T-cell (primary cell): ENCODE results near the gene TGFBR2. TPM values are rescaled to one million over a fixed set of nuclear protein-coding genes. Genes with fewer than 3 reads are reported as not detected.

Experiments used
- ATAC-seq, 4 experiments: fragments of 200-7000 bp in 3 of 4; fragments of 150-1000 bp in 1 of 4; cut with Tn5 transposase; replicated peaks in 1 of 4; 1 replicate in 3 of 4; 2 replicates in 1 of 4; pipeline ENCODE4 v1.10.0; 2021; ENCODE audit warnings: moderate library complexity in 3 of 4, mild to moderate bottlenecking in 2 of 4, moderate number of reproducible peaks in 1 of 4
- CTCF ChIA-PET, 2 donors: fragments of 300-600 bp; sonication (Branson Sonifier 250); formaldehyde crosslinking; loops; one replicate each; lab custom pipeline; 2022; ENCODE audit warnings: antibody characterized with exemption in 2 of 2; lab: Charles Lee
- POLR2A ChIA-PET, 2 donors: fragments of 300-600 bp; sonication (Branson Sonifier 250); formaldehyde crosslinking; loops; one replicate each; lab custom pipeline; 2022; ENCODE audit warnings: antibody characterized with exemption in 2 of 2; lab: Charles Lee
- DNase-seq, 35 experiments: peaks; one replicate each; pipeline versions ENCODE4 v3.0.0 to v3.0.0-alpha.2; 2013 to 2023
- H3K27ac ChIP-seq: one replicate; pipeline ENCODE4 v1.5.1; 2013; ENCODE audit warnings: low read length
- H3K27me3 ChIP-seq, 2 experiments: replicated peaks in 1 of 2; 1 replicate in 1 of 2; 2 replicates in 1 of 2; pipeline versions ENCODE4 v1.6.1 to v1.7.0; 2013; ENCODE audit warnings: low read length in 1 of 2, mixed read lengths in 1 of 2; ENCODE audit not compliant: control insufficient read depth in 2 of 2, insufficient read depth in 2 of 2; ENCODE audit errors: extremely low read depth in 1 of 2
- H3K36me3 ChIP-seq, 2 donors: 1 replicate in 1 of 2; 2 replicates in 1 of 2; pipeline versions ENCODE4 v1.6.1 to v1.7.0; 2013; ENCODE audit warnings: low read length in 1 of 2; ENCODE audit not compliant: control insufficient read depth in 2 of 2, insufficient read depth in 1 of 2; ENCODE audit errors: extremely low read depth in 1 of 2
- H3K4me1 ChIP-seq, 2 experiments: 1 replicate in 1 of 2; 2 replicates in 1 of 2; pipeline versions ENCODE4 v1.6.1 to v1.7.0; 2013; ENCODE audit warnings: low read length in 2 of 2, mixed read lengths in 1 of 2; ENCODE audit not compliant: insufficient read depth in 2 of 2, control insufficient read depth in 1 of 2; ENCODE audit errors: extremely low read depth in 1 of 2
- H3K4me3 ChIP-seq, 2 donors: 1 replicate in 1 of 2; 2 replicates in 1 of 2; pipeline versions ENCODE4 v1.5.1 to v1.7.0; 2013; ENCODE audit warnings: mild to moderate bottlenecking in 2 of 2, low read length in 1 of 2, moderate library complexity in 1 of 2; ENCODE audit not compliant: control insufficient read depth in 1 of 2; ENCODE audit errors: extremely low read depth in 1 of 2
- H3K9me3 ChIP-seq: 2 replicates; pipeline ENCODE4 v1.7.0; 2013
- H3K27ac Mint-ChIP-seq, 2 donors: one replicate each; pipeline ENCODE4 v1.8.0; 2020 to 2021; ENCODE audit warnings: mild to moderate bottlenecking in 2 of 2, mixed read lengths in 2 of 2
- H3K27me3 Mint-ChIP-seq, 2 donors: one replicate each; pipeline ENCODE4 v1.8.0; 2021 to 2022; ENCODE audit warnings: mixed read lengths in 2 of 2
- H3K36me3 Mint-ChIP-seq: one replicate; pipeline ENCODE4 v1.8.0; 2021; ENCODE audit warnings: mixed read lengths
- H3K4me1 Mint-ChIP-seq, 3 donors: one replicate each; pipeline ENCODE4 v1.8.0; 2020 to 2022; ENCODE audit warnings: mixed read lengths in 3 of 3, mild to moderate bottlenecking in 1 of 3
- H3K4me3 Mint-ChIP-seq, 3 donors: one replicate each; pipeline ENCODE4 v1.8.0; 2020 to 2022; ENCODE audit warnings: mild to moderate bottlenecking in 3 of 3, mixed read lengths in 3 of 3, moderate library complexity in 3 of 3
- H3K9me3 Mint-ChIP-seq, 3 donors: one replicate each; pipeline ENCODE4 v1.8.0; 2020 to 2022; ENCODE audit warnings: mixed read lengths in 3 of 3
- WGBS: methylation state at CpG from one replicate; pipeline ENCODE4 v1.1.5; 2013; ENCODE audit warnings: missing lambda C conversion rate; ENCODE audit not compliant: insufficient coverage; 5-methylcytosine and 5-hydroxymethylcytosine counted together
- total RNA-seq, 35 experiments: library from RNA in 6 of 35; stranded (reverse) in 6 of 35; fragments of 120-200 nt in 1 of 35; gene quantifications; one replicate each; pipeline versions ENCODE4 v1.2.1 to v1.2.4 and lab custom pipeline; 2013 to 2026

TGFBR2 gene
- total RNA-seq, 5 donors from 2014 or later (not counting 1 experiment from before 2014, with no cell fraction given), result 114 to 145 (median 127) TPM

- H3K27me3 ChIP-seq, result no peaks in the 10 kb centered on the region
- H3K27me3 Mint-ChIP-seq, result no peaks in the 10 kb centered on the region
- no peaks in the 10 kb centered on the region for H3K9me3 ChIP-seq
- H3K36me3 Mint-ChIP-seq, result peaks cover 51% of the 10 kb centered on the region
- peaks cover 0 to 3% of the 10 kb centered on the region in 2 experiments for H3K4me1 ChIP-seq
- no CpG with 5 or more reads among the region's 4 CpGs for WGBS
- CTCF ChIA-PET, result interaction anchor here in 1 of 2 donors (0.6 kb wide), 1 partner anchor 33 kb away, joined by 3 read pairs; no protein-coding TSS in a partner anchor
- H3K9me3 Mint-ChIP-seq, result peaks cover 0 to 11% (median 0%) of the 10 kb centered on the region in 3 donors
- H3K4me3 ChIP-seq, result no peak overlapping the region
- H3K4me1 Mint-ChIP-seq, result peaks cover 26 to 54% (median 47%) of the 10 kb centered on the region in 3 donors
- DNase-seq (no peak), ATAC-seq (no peak)
- no peak overlapping the region for H3K27ac Mint-ChIP-seq
- no peak overlapping the region for H3K4me3 Mint-ChIP-seq
- H3K36me3 ChIP-seq, result peaks cover 0 to 26% of the 10 kb centered on the region in 2 donors
- POLR2A ChIA-PET, result interaction anchor here in 1 of 2 donors (0.6 kb wide), 1 partner anchor 38 kb away, joined by 4 read pairs; no protein-coding TSS in a partner anchor
- H3K27ac ChIP-seq, result no peak overlapping the region
Measured at GRCh38 chr3:30699927-30700326, 93.5 kb downstream of the TGFBR2 start.

GRCh38 chr3:30700702-30701321 lies 94.4 kb downstream of the TGFBR2 start:
- Mint-ChIP-seq H3K4me1 (peaks cover 23 to 46% (median 40%) of the 10 kb centered on the region in 3 donors), H3K27ac (no peak overlapping the region), H3K9me3 (peaks cover 0 to 11% (median 0%) of the 10 kb centered on the region in 3 donors), H3K4me3 (no peak overlapping the region), H3K36me3 (peaks cover 44% of the 10 kb centered on the region), H3K27me3 (no peaks in the 10 kb centered on the region)
- H3K4me3 ChIP-seq, result no peak overlapping the region
- no peaks in the 10 kb centered on the region for H3K27me3 ChIP-seq
- peaks cover 0 to 3% of the 10 kb centered on the region in 2 experiments for H3K4me1 ChIP-seq
- ChIA-PET CTCF (no interaction called here), POLR2A (no interaction called here)
- WGBS, result 100% methylated on average over 2 of the region's 3 CpGs
- DNase-seq, result no peak
- H3K9me3 ChIP-seq, result no peaks in the 10 kb centered on the region
- H3K27ac ChIP-seq, result no peak overlapping the region
- peaks cover 0 to 18% of the 10 kb centered on the region in 2 donors for H3K36me3 ChIP-seq
- no peak for ATAC-seq

GRCh38 chr3:30702038-30702827 lies 95.8 kb downstream of the TGFBR2 start:
- Mint-ChIP-seq H3K4me3 (no peak overlapping the region), H3K4me1 (peaks cover 14 to 32% (median 28%) of the 10 kb centered on the region in 3 donors), H3K27me3 (no peaks in the 10 kb centered on the region), H3K27ac (peak overlapping the region; percentile 6 to 74), H3K36me3 (peaks cover 39% of the 10 kb centered on the region), H3K9me3 (peaks cover 0 to 15% (median 2%) of the 10 kb centered on the region in 3 donors)
- ATAC-seq (no peak), DNase-seq (no peak)
- H3K4me3 ChIP-seq, result no peak overlapping the region
- ChIA-PET CTCF (no interaction called here), POLR2A (interaction anchor here in 1 of 2 donors (0.7 kb wide), 1 partner anchor 348 kb away, joined by 3 read pairs; no protein-coding TSS in a partner anchor)
- H3K4me1 ChIP-seq, result no peaks in the 10 kb centered on the region
- no peaks in the 10 kb centered on the region for H3K9me3 ChIP-seq
- H3K27me3 ChIP-seq, result no peaks in the 10 kb centered on the region
- H3K36me3 ChIP-seq, result peaks cover 0 to 5% of the 10 kb centered on the region in 2 donors
- no peak overlapping the region for H3K27ac ChIP-seq

GRCh38 chr3:30702828-30703397 lies 96.5 kb downstream of the TGFBR2 start:
- peaks cover 0 to 15% (median 2%) of the 10 kb centered on the region in 3 donors for H3K9me3 Mint-ChIP-seq
- Histone ChIP-seq H3K27me3 (no peaks in the 10 kb centered on the region), H3K4me1 (no peaks in the 10 kb centered on the region), H3K27ac (no peak overlapping the region), H3K36me3 (peaks cover 0 to 5% of the 10 kb centered on the region in 2 donors), H3K4me3 (no peak overlapping the region), H3K9me3 (no peaks in the 10 kb centered on the region)
- H3K4me1 Mint-ChIP-seq, result peaks cover 11 to 26% (median 22%) of the 10 kb centered on the region in 3 donors
- DNase-seq, result no peak
- peaks cover 33% of the 10 kb centered on the region for H3K36me3 Mint-ChIP-seq
- ATAC-seq, result no peak
- H3K4me3 Mint-ChIP-seq, result no peak overlapping the region
- ChIA-PET POLR2A (no interaction called here), CTCF (no interaction called here)
- H3K27me3 Mint-ChIP-seq, result no peaks in the 10 kb centered on the region
- WGBS, result no CpG with 5 or more reads among the region's 2 CpGs
- H3K27ac Mint-ChIP-seq, result peak overlapping the region; percentile 45 to 74

- Mint-ChIP-seq H3K27ac (peak overlapping the region; percentile 3 to 73), H3K9me3 (peaks cover 0 to 15% (median 2%) of the 10 kb centered on the region in 3 donors), H3K4me1 (peaks cover 21 to 40% (median 33%) of the 10 kb centered on the region in 3 donors), H3K36me3 (peaks cover 22% of the 10 kb centered on the region), H3K4me3 (no peak overlapping the region), H3K27me3 (no peaks in the 10 kb centered on the region)
- Histone ChIP-seq H3K4me1 (peaks cover 3 to 4% of the 10 kb centered on the region in 2 experiments), H3K27me3 (no peaks in the 10 kb centered on the region), H3K36me3 (no peaks in the 10 kb centered on the region), H3K4me3 (no peak overlapping the region), H3K9me3 (no peaks in the 10 kb centered on the region), H3K27ac (no peak overlapping the region)
- DNase-seq, result no peak
- WGBS, result 96% methylated on average over 6 of the region's 9 CpGs
- ChIA-PET CTCF (interaction anchor here (0.6 to 0.8 kb wide), 3 partner anchors 220 to 1033 kb away, joined by 3 read pairs; no protein-coding TSS in a partner anchor), POLR2A (interaction anchor here in 1 of 2 donors (0.6 kb wide), 1 partner anchor 1725 kb away, joined by 5 read pairs; no protein-coding TSS in a partner anchor)
- ATAC-seq, result no peak
Measured at GRCh38 chr3:30704931-30705890, 98.8 kb downstream of the TGFBR2 start.
